ENCODE data around the gene EIF4E.

DNA sequence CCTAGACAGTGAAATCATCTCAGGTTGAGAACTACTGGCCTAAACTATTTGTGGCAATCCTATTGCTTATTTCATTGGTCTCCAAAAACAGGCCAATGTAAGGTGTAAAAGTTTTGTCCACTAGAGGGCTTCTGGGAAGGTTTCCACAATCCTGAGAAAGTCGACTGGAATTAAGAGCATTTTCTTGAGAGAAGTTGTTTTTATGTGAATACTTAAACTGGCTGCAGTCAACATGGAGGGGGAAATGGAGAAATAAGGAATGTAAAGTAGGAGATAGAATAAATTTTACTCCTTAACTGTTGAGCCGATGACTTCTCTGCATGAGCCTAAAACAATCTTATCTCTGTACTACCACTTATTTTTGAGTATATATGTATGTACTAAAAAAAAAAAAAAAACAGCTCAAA is 11.0 kb upstream of the EIF4E start:
- TF ChIP-seq, protein P1, sequence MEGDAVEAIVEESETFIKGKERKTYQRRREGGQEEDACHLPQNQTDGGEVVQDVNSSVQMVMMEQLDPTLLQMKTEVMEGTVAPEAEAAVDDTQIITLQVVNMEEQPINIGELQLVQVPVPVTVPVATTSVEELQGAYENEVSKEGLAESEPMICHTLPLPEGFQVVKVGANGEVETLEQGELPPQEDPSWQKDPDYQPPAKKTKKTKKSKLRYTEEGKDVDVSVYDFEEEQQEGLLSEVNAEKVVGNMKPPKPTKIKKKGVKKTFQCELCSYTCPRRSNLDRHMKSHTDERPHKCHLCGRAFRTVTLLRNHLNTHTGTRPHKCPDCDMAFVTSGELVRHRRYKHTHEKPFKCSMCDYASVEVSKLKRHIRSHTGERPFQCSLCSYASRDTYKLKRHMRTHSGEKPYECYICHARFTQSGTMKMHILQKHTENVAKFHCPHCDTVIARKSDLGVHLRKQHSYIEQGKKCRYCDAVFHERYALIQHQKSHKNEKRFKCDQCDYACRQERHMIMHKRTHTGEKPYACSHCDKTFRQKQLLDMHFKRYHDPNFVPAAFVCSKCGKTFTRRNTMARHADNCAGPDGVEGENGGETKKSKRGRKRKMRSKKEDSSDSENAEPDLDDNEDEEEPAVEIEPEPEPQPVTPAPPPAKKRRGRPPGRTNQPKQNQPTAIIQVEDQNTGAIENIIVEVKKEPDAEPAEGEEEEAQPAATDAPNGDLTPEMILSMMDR (optimal IDR thresholded peaks at IDR 0.05 in 1 of 3, IDR thresholded peaks at IDR 0.05 in 1 of 3, conservative IDR thresholded peaks at IDR 0.05 in 1 of 3; ENCODE audit: extremely low read depth in 1 of 3, insufficient read depth in 2 of 3, low read length in 3 of 3): peak; percentile 12 to 80 (median 67)
- no peak for TF ChIP-seq EZH2 (IDR thresholded peaks at IDR 0.05; ENCODE audit: low read length)
